Naive thymus-derived CD4-positive, alpha-beta T cell (primary cell): ENCODE data around the gene MARK3. TPM values are rescaled to one million over a fixed set of nuclear protein-coding genes. Genes with fewer than 3 reads are reported as not detected.
A peak's percentile ranks its signal among the peaks of the same experiment; 100 is the strongest.

Source experiments
- ATAC-seq: fragments of 150-1000 bp; cut with Tn5 transposase; 2 replicates; pipeline ENCODE4 v1.10.0; 2021; ENCODE audit warnings: mild to moderate bottlenecking, moderate library complexity
- CTCF ChIA-PET: fragments of 350-600 bp; sonication (Branson Sonifier 250); formaldehyde crosslinking; loops from one replicate; lab custom pipeline; 2021; ENCODE audit warnings: antibody characterized with exemption; lab: Charles Lee
- POLR2A ChIA-PET: fragments of 350-600 bp; sonication (Branson Sonifier 250); formaldehyde crosslinking; loops from one replicate; lab custom pipeline; 2021; ENCODE audit warnings: antibody characterized with exemption, inconsistent platforms; lab: Charles Lee
- DNase-seq, 9 donors: peaks; one replicate each; pipeline versions ENCODE4 v3.0.0 to v3.0.0-alpha.2; 2020 to 2022; ENCODE audit warnings: mixed read lengths in 1 of 9
- H3K27ac ChIP-seq: one replicate; pipeline ENCODE4 v1.7.0; 2013; ENCODE audit warnings: mild to moderate bottlenecking, low read depth, low read length, moderate library complexity
- H3K27me3 ChIP-seq, 2 donors: one replicate each; pipeline ENCODE4 v1.7.0; 2013; ENCODE audit warnings: low read length in 2 of 2, mild to moderate bottlenecking in 2 of 2, moderate library complexity in 2 of 2; ENCODE audit not compliant: control insufficient read depth in 2 of 2, insufficient read depth in 2 of 2
- H3K36me3 ChIP-seq, 3 experiments: 1 replicate in 2 of 3; 2 replicates in 1 of 3; pipeline ENCODE4 v1.7.0; 2013; ENCODE audit warnings: low read length in 3 of 3, mild to moderate bottlenecking in 3 of 3, moderate library complexity in 1 of 3; ENCODE audit not compliant: insufficient read depth in 3 of 3, control insufficient read depth in 2 of 3
- H3K4me1 ChIP-seq, 2 donors: one replicate each; pipeline ENCODE4 v1.7.0; 2013; ENCODE audit warnings: low read length in 2 of 2, mild to moderate bottlenecking in 2 of 2, moderate library complexity in 1 of 2; ENCODE audit not compliant: control insufficient read depth in 2 of 2, insufficient read depth in 2 of 2
- H3K4me3 ChIP-seq: 2 replicates; pipeline ENCODE4 v1.7.0; 2013; ENCODE audit warnings: mild to moderate bottlenecking, low read length
- H3K9me3 ChIP-seq, 3 experiments: 1 replicate in 2 of 3; 2 replicates in 1 of 3; pipeline ENCODE4 v1.7.0; 2013; ENCODE audit warnings: low read length in 3 of 3; ENCODE audit not compliant: control insufficient read depth in 2 of 3
- H3K27ac Mint-ChIP-seq, 9 donors: one replicate each; pipeline ENCODE4 v1.8.0; 2020 to 2022; ENCODE audit warnings: mixed read lengths in 9 of 9, mild to moderate bottlenecking in 8 of 9, moderate library complexity in 5 of 9, inconsistent platforms in 2 of 9
- H3K27me3 Mint-ChIP-seq, 5 donors: one replicate each; pipeline ENCODE4 v1.8.0; 2021 to 2022; ENCODE audit warnings: mixed read lengths in 5 of 5, mild to moderate bottlenecking in 1 of 5
- H3K36me3 Mint-ChIP-seq, 5 donors: one replicate each; pipeline ENCODE4 v1.8.0; 2020 to 2022; ENCODE audit warnings: mixed read lengths in 5 of 5, mild to moderate bottlenecking in 3 of 5, inconsistent platforms in 1 of 5
- H3K4me1 Mint-ChIP-seq, 7 donors: one replicate each; pipeline ENCODE4 v1.8.0; 2020 to 2022; ENCODE audit warnings: mixed read lengths in 7 of 7, mild to moderate bottlenecking in 3 of 7, inconsistent platforms in 1 of 7
- H3K4me3 Mint-ChIP-seq, 10 donors: one replicate each; pipeline ENCODE4 v1.8.0; 2020 to 2022; ENCODE audit warnings: mild to moderate bottlenecking in 10 of 10, mixed read lengths in 10 of 10, moderate library complexity in 6 of 10, inconsistent platforms in 2 of 10
- H3K9me3 Mint-ChIP-seq, 11 donors: one replicate each; pipeline ENCODE4 v1.8.0; 2020 to 2022; ENCODE audit warnings: mixed read lengths in 11 of 11, mild to moderate bottlenecking in 4 of 11, inconsistent platforms in 1 of 11, moderate library complexity in 1 of 11
- intact Hi-C, 2 donors: fragments of 100-400 bp; cut with micrococcal nuclease; formaldehyde crosslinking; loops; one replicate each; pipeline ENCODE4 v1.15.1; 2023
- polyA plus RNA-seq, 2 donors: library from polyadenylated mRNA; unstranded; fragments of 300-500 nt; fragmentation: Illumina TruSeq; gene quantifications; one replicate each; pipeline ENCODE4 v1.2.3, GENCODE V29; 2021
- total RNA-seq, 6 experiments: library from RNA in 5 of 6; stranded (reverse) in 5 of 6; gene quantifications; 1 replicate in 5 of 6; 2 replicates in 1 of 6; pipeline ENCODE4 v1.2.3 and lab custom pipeline; 2021 to 2026

Gene MARK3
- total and polyA plus RNA-seq, 7 experiments from 2014 or later, result 28.2 to 133 (median 100) TPM

GRCh38 chr14:103519043-103519836 lies 134.0 kb downstream of the MARK3 start:
- no peaks in the 10 kb centered on the region for H3K36me3 ChIP-seq
- Mint-ChIP-seq H3K36me3 (no peaks in the 10 kb centered on the region), H3K9me3 (no peaks in the 10 kb centered on the region), H3K4me1 (peaks cover 0 to 17% (median 10%) of the 10 kb centered on the region in 7 donors), H3K27ac (peak overlapping the region in 5 of 9 donors; percentile 34 to 83 (median 57)), H3K4me3 (peak overlapping the region; percentile 26 to 81 (median 62)), H3K27me3 (peaks cover 0 to 18% (median 6%) of the 10 kb centered on the region in 5 donors)
- intact Hi-C loops, result loop anchor here in 1 of 2 donors (2.0 kb wide), 1 partner anchor 18 kb away; no protein-coding TSS in a partner anchor
- CTCF ChIA-PET, result interaction anchor here (0.7 to 1.5 kb wide), 7 partner anchors 11 to 33 kb away, joined by 3 to 5 read pairs (median 3); no protein-coding TSS in a partner anchor
- ATAC-seq (no peak), DNase-seq (no peak)
- H3K4me3 ChIP-seq, result no peak overlapping the region
- no peaks in the 10 kb centered on the region for H3K27me3 ChIP-seq
- no peak overlapping the region for H3K27ac ChIP-seq
- no peaks in the 10 kb centered on the region for H3K9me3 ChIP-seq
- POLR2A ChIA-PET, result interaction anchor here (0.7 to 1.8 kb wide), 4 partner anchors 8 to 39 kb away, joined by 3 to 8 read pairs (median 3); no protein-coding TSS in a partner anchor
- peaks cover 7 to 15% of the 10 kb centered on the region in 2 donors for H3K4me1 ChIP-seq

- peaks cover 0 to 24% (median 6%) of the 10 kb centered on the region in 5 donors for H3K27me3 Mint-ChIP-seq
- Histone ChIP-seq H3K27ac (no peak overlapping the region), H3K36me3 (no peaks in the 10 kb centered on the region), H3K27me3 (no peaks in the 10 kb centered on the region), H3K9me3 (no peaks in the 10 kb centered on the region), H3K4me3 (no peak overlapping the region), H3K4me1 (peaks cover 7 to 15% of the 10 kb centered on the region in 2 donors)
- POLR2A ChIA-PET, result interaction anchor here (1.8 kb wide), 1 partner anchor 8 kb away, joined by 8 read pairs; no protein-coding TSS in a partner anchor
- no peaks in the 10 kb centered on the region for H3K9me3 Mint-ChIP-seq
- ATAC-seq, result no peak
- CTCF ChIA-PET, result interaction anchor here (1.4 kb wide), 1 partner anchor 26 kb away, joined by 4 read pairs; no protein-coding TSS in a partner anchor
- DNase-seq, result no peak
- H3K4me3 Mint-ChIP-seq, result peak overlapping the region; percentile 34 to 81 (median 58)
- intact Hi-C loops, result loop anchor here (2.0 to 5.0 kb wide), 3 partner anchors 19 to 197 kb away; partner anchors contain the start of genes XRCC3 (in 2 of the 2) and ZFYVE21 (in 2 of the 2)
- peak overlapping the region in 3 of 9 donors; percentile 43 to 57 (median 49) for H3K27ac Mint-ChIP-seq
- no peaks in the 10 kb centered on the region for H3K36me3 Mint-ChIP-seq
- peaks cover 0 to 17% (median 10%) of the 10 kb centered on the region in 7 donors for H3K4me1 Mint-ChIP-seq
These were observed 134.6 kb downstream of the MARK3 start for GRCh38 chr14:103519837-103520212.

GRCh38 chr14:103520269-103520656 lies 135.0 kb downstream of the MARK3 start:
- ATAC-seq, result no peak
- intact Hi-C loops, result loop anchor here (2.0 to 5.0 kb wide), 2 partner anchors 195 to 197 kb away; partner anchors contain the start of genes XRCC3 (in 2 of the 2) and ZFYVE21 (in 2 of the 2)
- H3K27ac ChIP-seq, result no peak overlapping the region
- DNase-seq, result no peak
- no peaks in the 10 kb centered on the region for H3K27me3 ChIP-seq
- peaks cover 7 to 15% of the 10 kb centered on the region in 2 donors for H3K4me1 ChIP-seq
- Mint-ChIP-seq H3K27me3 (peaks cover 0 to 28% (median 6%) of the 10 kb centered on the region in 5 donors), H3K27ac (peak overlapping the region in 1 of 9 donors; percentile 49), H3K4me1 (peaks cover 0 to 17% (median 10%) of the 10 kb centered on the region in 7 donors), H3K36me3 (no peaks in the 10 kb centered on the region), H3K9me3 (no peaks in the 10 kb centered on the region), H3K4me3 (peak overlapping the region; percentile 37 to 77 (median 64))
- H3K9me3 ChIP-seq, result no peaks in the 10 kb centered on the region
- ChIA-PET CTCF (interaction anchor here (0.7 to 1.3 kb wide), 3 partner anchors 13 to 324 kb away, joined by 3 to 6 read pairs (median 4); no protein-coding TSS in a partner anchor), POLR2A (no interaction called here)
- no peak overlapping the region for H3K4me3 ChIP-seq
- no peaks in the 10 kb centered on the region for H3K36me3 ChIP-seq

GRCh38 chr14:103520657-103521437 lies 135.6 kb downstream of the MARK3 start:
- H3K4me1 ChIP-seq, result peaks cover 7 to 15% of the 10 kb centered on the region in 2 donors
- H3K36me3 ChIP-seq, result no peaks in the 10 kb centered on the region
- Mint-ChIP-seq H3K27me3 (peaks cover 0 to 33% (median 6%) of the 10 kb centered on the region in 5 donors), H3K4me3 (peak overlapping the region; percentile 18 to 77 (median 64)), H3K36me3 (no peaks in the 10 kb centered on the region), H3K27ac (no peak overlapping the region), H3K9me3 (no peaks in the 10 kb centered on the region), H3K4me1 (peaks cover 0 to 21% (median 13%) of the 10 kb centered on the region in 7 donors)
- H3K27ac ChIP-seq, result no peak overlapping the region
- intact Hi-C loops, result loop anchor here (1.0 to 5.0 kb wide), 4 partner anchors 8 to 196 kb away; partner anchors contain the start of genes TRMT61A (in 2 of the 2), XRCC3 (in 2 of the 2), ZFYVE21 (in 2 of the 2) and BAG5 (in 1 of the 2)
- H3K4me3 ChIP-seq, result peak overlapping the region; percentile 37
- ChIA-PET CTCF (interaction anchor here (0.6 to 1.3 kb wide), 5 partner anchors 12 to 460 kb away, joined by 3 to 6 read pairs (median 3); no protein-coding TSS in a partner anchor), POLR2A (no interaction called here)
- DNase-seq, result peak; percentile 48 to 72 (median 60)
- ATAC-seq, result peak; percentile 85
- no peaks in the 10 kb centered on the region for H3K27me3 ChIP-seq
- H3K9me3 ChIP-seq, result no peaks in the 10 kb centered on the region

GRCh38 chr14:103521438-103521950 lies 136.3 kb downstream of the MARK3 start:
- Histone ChIP-seq H3K27ac (no peak overlapping the region), H3K4me3 (peak overlapping the region; percentile 37), H3K4me1 (peaks cover 7 to 15% of the 10 kb centered on the region in 2 donors), H3K9me3 (no peaks in the 10 kb centered on the region), H3K27me3 (no peaks in the 10 kb centered on the region), H3K36me3 (no peaks in the 10 kb centered on the region)
- ATAC-seq (peak; percentile 10), DNase-seq (peak in 4 of 9 donors; percentile 21 to 31 (median 23))
- Mint-ChIP-seq H3K4me1 (peaks cover 0 to 22% (median 13%) of the 10 kb centered on the region in 7 donors), H3K9me3 (no peaks in the 10 kb centered on the region), H3K27ac (no peak overlapping the region), H3K27me3 (peaks cover 0 to 34% (median 6%) of the 10 kb centered on the region in 5 donors), H3K4me3 (peak overlapping the region in 7 of 10 donors; percentile 40 to 77 (median 63)), H3K36me3 (no peaks in the 10 kb centered on the region)
- ChIA-PET POLR2A (interaction anchor here (1.1 kb wide), 1 partner anchor 41 kb away, joined by 4 read pairs; the partner anchor contains the start of gene BAG5), CTCF (interaction anchor here (0.6 to 1.3 kb wide), 4 partner anchors 12 to 460 kb away, joined by 3 to 6 read pairs (median 4); no protein-coding TSS in a partner anchor)
- intact Hi-C loops, result loop anchor here (1.0 to 5.0 kb wide), 4 partner anchors 8 to 196 kb away; partner anchors contain the start of genes TRMT61A (in 2 of the 2), XRCC3 (in 2 of the 2), ZFYVE21 (in 2 of the 2) and BAG5 (in 1 of the 2)
